Measurements from ENCODE around the gene TCEA2.

The TCEA2 gene

GRCh38 chr20:64098471-64099013 is 35.5 kb downstream of the TCEA2 start:
- no peak overlapping the region for H3K4me3 ChIP-seq (ENCODE audit: low read depth in 1 of 2, low read length in 2 of 2)
- H3K27me3 ChIP-seq (ENCODE audit: control insufficient read depth in 1 of 2, insufficient read depth in 2 of 2, low read length in 2 of 2) = peaks cover 24 to 30% of the 10 kb centered on the region in 2 donors
- no peak overlapping the region for H3K27ac ChIP-seq (ENCODE audit: low read depth, low read length)
- H3K36me3 ChIP-seq (ENCODE audit: control insufficient read depth in 1 of 2, insufficient read depth in 2 of 2, low read length in 2 of 2) = peaks cover 0 to 3% of the 10 kb centered on the region in 2 donors
- no peaks in the 10 kb centered on the region for H3K9me3 ChIP-seq (ENCODE audit: control insufficient read depth in 1 of 2, low read length in 2 of 2)
- no peak overlapping the region for H3K9ac ChIP-seq (ENCODE audit: low read depth in 1 of 2, low read length in 2 of 2)
- no peaks in the 10 kb centered on the region for H3K4me1 ChIP-seq (ENCODE audit: control insufficient read depth in 1 of 2, insufficient read depth in 2 of 2, low read length in 2 of 2)

- H3K27me3 ChIP-seq (ENCODE audit: control insufficient read depth in 1 of 2, insufficient read depth in 2 of 2, low read length in 2 of 2) = peaks cover 28 to 30% of the 10 kb centered on the region in 2 donors
Measured at GRCh38 chr20:64099086-64099786, 36.2 kb downstream of the TCEA2 start.

GRCh38 chr20:64099880-64100565 is 37.0 kb downstream of the TCEA2 start:
- Histone ChIP-seq H3K27ac (ENCODE audit: low read depth, low read length) (no peak overlapping the region), H3K4me3 (ENCODE audit: low read depth in 1 of 2, low read length in 2 of 2) (no peak overlapping the region), H3K36me3 (ENCODE audit: control insufficient read depth in 1 of 2, insufficient read depth in 2 of 2, low read length in 2 of 2) (peaks cover 0 to 3% of the 10 kb centered on the region in 2 donors), H3K4me1 (ENCODE audit: control insufficient read depth in 1 of 2, insufficient read depth in 2 of 2, low read length in 2 of 2) (no peaks in the 10 kb centered on the region), H3K9ac (ENCODE audit: low read depth in 1 of 2, low read length in 2 of 2) (no peak overlapping the region), H3K9me3 (ENCODE audit: control insufficient read depth in 1 of 2, low read length in 2 of 2) (no peaks in the 10 kb centered on the region), H3K27me3 (ENCODE audit: control insufficient read depth in 1 of 2, insufficient read depth in 2 of 2, low read length in 2 of 2) (peaks cover 28 to 30% of the 10 kb centered on the region in 2 donors)

More at GRCh38 chr20:64099086-64099786, 36.2 kb downstream of the TCEA2 start:
- no peak overlapping the region for H3K27ac ChIP-seq (ENCODE audit: low read depth, low read length)
- no peak overlapping the region for H3K4me3 ChIP-seq (ENCODE audit: low read depth in 1 of 2, low read length in 2 of 2)
- H3K4me1 ChIP-seq (ENCODE audit: control insufficient read depth in 1 of 2, insufficient read depth in 2 of 2, low read length in 2 of 2) = no peaks in the 10 kb centered on the region
- no peak overlapping the region for H3K9ac ChIP-seq (ENCODE audit: low read depth in 1 of 2, low read length in 2 of 2)
- H3K36me3 ChIP-seq (ENCODE audit: control insufficient read depth in 1 of 2, insufficient read depth in 2 of 2, low read length in 2 of 2) = peaks cover 0 to 3% of the 10 kb centered on the region in 2 donors
- H3K9me3 ChIP-seq (ENCODE audit: control insufficient read depth in 1 of 2, low read length in 2 of 2) = no peaks in the 10 kb centered on the region

- no peak overlapping the region for H3K4me3 ChIP-seq (ENCODE audit: low read depth in 1 of 2, low read length in 2 of 2)
- H3K4me1 ChIP-seq (ENCODE audit: control insufficient read depth in 1 of 2, insufficient read depth in 2 of 2, low read length in 2 of 2) = no peaks in the 10 kb centered on the region
- peaks cover 0 to 3% of the 10 kb centered on the region in 2 donors for H3K36me3 ChIP-seq (ENCODE audit: control insufficient read depth in 1 of 2, insufficient read depth in 2 of 2, low read length in 2 of 2)
- H3K9ac ChIP-seq (ENCODE audit: low read depth in 1 of 2, low read length in 2 of 2) = no peak overlapping the region
- H3K27ac ChIP-seq (ENCODE audit: low read depth, low read length) = no peak overlapping the region
- H3K27me3 ChIP-seq (ENCODE audit: control insufficient read depth in 1 of 2, insufficient read depth in 2 of 2, low read length in 2 of 2) = peaks cover 26 to 30% of the 10 kb centered on the region in 2 donors
- no peaks in the 10 kb centered on the region for H3K9me3 ChIP-seq (ENCODE audit: control insufficient read depth in 1 of 2, low read length in 2 of 2)
Measured at GRCh38 chr20:64100566-64100888, 37.5 kb downstream of the TCEA2 start.

- Histone ChIP-seq H3K4me1 (ENCODE audit: control insufficient read depth in 1 of 2, insufficient read depth in 2 of 2, low read length in 2 of 2) (no peaks in the 10 kb centered on the region), H3K9me3 (ENCODE audit: control insufficient read depth in 1 of 2, low read length in 2 of 2) (no peaks in the 10 kb centered on the region), H3K27ac (ENCODE audit: low read depth, low read length) (no peak overlapping the region), H3K4me3 (ENCODE audit: low read depth in 1 of 2, low read length in 2 of 2) (no peak overlapping the region), H3K27me3 (ENCODE audit: control insufficient read depth in 1 of 2, insufficient read depth in 2 of 2, low read length in 2 of 2) (peaks cover 23 to 27% of the 10 kb centered on the region in 2 donors), H3K9ac (ENCODE audit: low read depth in 1 of 2, low read length in 2 of 2) (no peak overlapping the region), H3K36me3 (ENCODE audit: control insufficient read depth in 1 of 2, insufficient read depth in 2 of 2, low read length in 2 of 2) (peaks cover 0 to 3% of the 10 kb centered on the region in 2 donors)
Measured at GRCh38 chr20:64100946-64101688, 38.1 kb downstream of the TCEA2 start.

GRCh38 chr20:64101731-64102621 is 39.0 kb downstream of the TCEA2 start:
- Histone ChIP-seq H3K4me1 (ENCODE audit: control insufficient read depth in 1 of 2, insufficient read depth in 2 of 2, low read length in 2 of 2) (no peaks in the 10 kb centered on the region), H3K9me3 (ENCODE audit: control insufficient read depth in 1 of 2, low read length in 2 of 2) (no peaks in the 10 kb centered on the region), H3K27me3 (ENCODE audit: control insufficient read depth in 1 of 2, insufficient read depth in 2 of 2, low read length in 2 of 2) (peaks cover 23 to 31% of the 10 kb centered on the region in 2 donors), H3K9ac (ENCODE audit: low read depth in 1 of 2, low read length in 2 of 2) (no peak overlapping the region), H3K4me3 (ENCODE audit: low read depth in 1 of 2, low read length in 2 of 2) (no peak overlapping the region), H3K27ac (ENCODE audit: low read depth, low read length) (no peak overlapping the region), H3K36me3 (ENCODE audit: control insufficient read depth in 1 of 2, insufficient read depth in 2 of 2, low read length in 2 of 2) (peaks cover 0 to 3% of the 10 kb centered on the region in 2 donors)

- H3K27ac ChIP-seq (ENCODE audit: low read depth, low read length) = no peak overlapping the region
- no peak overlapping the region for H3K9ac ChIP-seq (ENCODE audit: low read depth in 1 of 2, low read length in 2 of 2)
- H3K4me1 ChIP-seq (ENCODE audit: control insufficient read depth in 1 of 2, insufficient read depth in 2 of 2, low read length in 2 of 2) = no peaks in the 10 kb centered on the region
- H3K4me3 ChIP-seq (ENCODE audit: low read depth in 1 of 2, low read length in 2 of 2) = no peak overlapping the region
- no peaks in the 10 kb centered on the region for H3K9me3 ChIP-seq (ENCODE audit: control insufficient read depth in 1 of 2, low read length in 2 of 2)
- peaks cover 23 to 31% of the 10 kb centered on the region in 2 donors for H3K27me3 ChIP-seq (ENCODE audit: control insufficient read depth in 1 of 2, insufficient read depth in 2 of 2, low read length in 2 of 2)
- peaks cover 0 to 3% of the 10 kb centered on the region in 2 donors for H3K36me3 ChIP-seq (ENCODE audit: control insufficient read depth in 1 of 2, insufficient read depth in 2 of 2, low read length in 2 of 2)
Measured at GRCh38 chr20:64102647-64103354, 39.8 kb downstream of the TCEA2 start.

- H3K36me3 ChIP-seq (ENCODE audit: control insufficient read depth in 1 of 2, insufficient read depth in 2 of 2, low read length in 2 of 2) = no peaks in the 10 kb centered on the region
- no peaks in the 10 kb centered on the region for H3K4me1 ChIP-seq (ENCODE audit: control insufficient read depth in 1 of 2, insufficient read depth in 2 of 2, low read length in 2 of 2)
- H3K4me3 ChIP-seq (ENCODE audit: low read depth in 1 of 2, low read length in 2 of 2) = no peak overlapping the region
- no peak overlapping the region for H3K9ac ChIP-seq (ENCODE audit: low read depth in 1 of 2, low read length in 2 of 2)
- no peaks in the 10 kb centered on the region for H3K9me3 ChIP-seq (ENCODE audit: control insufficient read depth in 1 of 2, low read length in 2 of 2)
- H3K27me3 ChIP-seq (ENCODE audit: control insufficient read depth in 1 of 2, insufficient read depth in 2 of 2, low read length in 2 of 2) = peaks cover 23 to 31% of the 10 kb centered on the region in 2 donors
- no peak overlapping the region for H3K27ac ChIP-seq (ENCODE audit: low read depth, low read length)
Measured at GRCh38 chr20:64103871-64104666, 41.1 kb downstream of the TCEA2 start.

All from duodenal mucosa (tissue), 2 donors.